SU-DHL-6 (cell line): ENCODE measurements around the gene HS6ST2.

Source experiments
- H2AFZ ChIP-seq: fragments of 200-600 bp; sonication (generic); 2 replicates; pipeline ENCODE4 v1.6.1; 2014; ENCODE audit warnings: low read depth, mild to moderate bottlenecking, moderate library complexity, mixed read lengths, antibody characterized with exemption, low read length; ENCODE audit not compliant: severe bottlenecking
- H3F3A ChIP-seq: fragments of 200-600 bp; shearing (Covaris generic); 2 replicates; pipeline ENCODE4 v1.6.0; 2016; ENCODE audit warnings: antibody characterized with exemption, mild to moderate bottlenecking; ENCODE audit not compliant: insufficient read depth
- H3K27ac ChIP-seq: fragments of 200-600 bp; sonication (generic); 2 replicates; pipeline ENCODE4 v1.5.1; 2016; ENCODE audit warnings: low read depth, mild to moderate bottlenecking, low read length, moderate library complexity, mixed read lengths
- H3K27me3 ChIP-seq: fragments of 200-600 bp; sonication (generic), shearing (Covaris generic); 2 replicates; pipeline ENCODE4 v1.6.0; 2014; ENCODE audit warnings: mild to moderate bottlenecking, low read length
- H3K36me3 ChIP-seq: fragments of 200-600 bp; sonication (generic); 2 replicates; pipeline ENCODE4 v1.6.1; 2014; ENCODE audit warnings: mild to moderate bottlenecking, low read length, mixed read lengths
- H3K4me2 ChIP-seq: fragments of 300-600, 200-600 bp; shearing (Covaris generic), sonication (generic); 2 replicates; pipeline ENCODE4 v1.6.0; 2014; ENCODE audit warnings: low read length, low read depth, mild to moderate bottlenecking; ENCODE audit not compliant: poor library complexity, severe bottlenecking
- H3K4me3 ChIP-seq: fragments of 200-600 bp; sonication (generic); 2 replicates; pipeline ENCODE4 v1.5.1; 2014; ENCODE audit warnings: antibody characterized with exemption, low read length, mild to moderate bottlenecking, mixed read lengths; ENCODE audit not compliant: insufficient read depth, poor library complexity, severe bottlenecking
- H3K79me2 ChIP-seq: fragments of 200-600 bp; sonication (generic); 2 replicates; pipeline ENCODE4 v1.6.1; 2014; ENCODE audit warnings: mild to moderate bottlenecking, low read length, moderate library complexity; ENCODE audit not compliant: insufficient read depth
- H3K9ac ChIP-seq: fragments of 200-600 bp; sonication (generic); 2 replicates; pipeline ENCODE4 v1.7.0; 2014; ENCODE audit warnings: mild to moderate bottlenecking, low read length
- H3K9me2 ChIP-seq: fragments of 200-600 bp; sonication (generic); replicated peaks from 2 replicates; pipeline ENCODE4 v1.6.1; 2014; ENCODE audit warnings: low read length; ENCODE audit not compliant: insufficient read depth
- H3K9me3 ChIP-seq: fragments of 200-600 bp; sonication (generic); 2 replicates; pipeline ENCODE4 v1.6.1; 2014; ENCODE audit warnings: low read length, mixed read lengths; ENCODE audit not compliant: insufficient read depth
- H4K20me1 ChIP-seq: fragments of 200-600 bp; sonication (generic); 2 replicates; pipeline ENCODE4 v1.6.1; 2014; ENCODE audit warnings: low read depth, mild to moderate bottlenecking, antibody characterized with exemption, low read length, moderate library complexity, mixed read lengths
- EZH2phosphoT487 ChIP-seq: fragments of 200-600 bp; sonication (generic), shearing (Covaris generic); conservative IDR thresholded peaks from 2 replicates; pipeline ENCODE4 v1.6.1; 2018; ENCODE audit warnings: mild to moderate bottlenecking, antibody characterized with exemption, low read length, moderate library complexity, mixed read lengths
- TF ChIP-seq, protein P1 (sequence below): fragments of 200-600 bp; sonication (generic); IDR thresholded peaks from one replicate; pipeline ENCODE4 v1.5.1; 2017; ENCODE audit warnings: antibody characterized with exemption, mild to moderate bottlenecking, low read length, moderate library complexity; ENCODE audit not compliant: insufficient read depth, poor library complexity, severe bottlenecking

The HS6ST2 gene

DNA sequence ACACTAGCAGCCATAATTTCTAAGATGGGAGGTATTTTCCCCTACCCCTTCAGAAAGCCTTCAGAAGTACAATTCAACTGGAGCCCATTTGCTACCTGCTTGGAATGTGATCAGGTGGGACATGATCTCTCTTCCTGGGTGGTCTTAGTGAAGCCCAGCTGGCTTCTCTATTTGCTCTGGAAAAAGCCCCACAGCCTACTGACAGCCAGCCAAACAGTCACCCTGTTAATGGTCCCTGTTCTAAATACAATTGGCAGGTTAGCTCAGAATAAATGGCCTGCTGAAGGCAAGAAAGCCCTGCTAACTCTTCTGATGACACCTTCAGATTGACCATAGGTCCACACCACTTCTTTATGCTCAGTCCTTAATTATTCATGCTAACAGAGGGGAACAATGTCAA is 39.9 kb downstream of the HS6ST2 start:
- Histone ChIP-seq H3K36me3 (no peaks in the 10 kb centered on the region), H3K27ac (no peak overlapping the region), H2AFZ (no peak overlapping the region), H3K4me3 (no peak overlapping the region), H4K20me1 (no peaks in the 10 kb centered on the region), H3K9ac (no peak overlapping the region), H3K9me2 (no peaks in the 10 kb centered on the region), H3K4me2 (no peak overlapping the region), H3K79me2 (no peaks in the 10 kb centered on the region), H3K27me3 (no peaks in the 10 kb centered on the region), H3F3A (no peaks in the 10 kb centered on the region), H3K9me3 (no peaks in the 10 kb centered on the region)
- TF ChIP-seq, protein P1, sequence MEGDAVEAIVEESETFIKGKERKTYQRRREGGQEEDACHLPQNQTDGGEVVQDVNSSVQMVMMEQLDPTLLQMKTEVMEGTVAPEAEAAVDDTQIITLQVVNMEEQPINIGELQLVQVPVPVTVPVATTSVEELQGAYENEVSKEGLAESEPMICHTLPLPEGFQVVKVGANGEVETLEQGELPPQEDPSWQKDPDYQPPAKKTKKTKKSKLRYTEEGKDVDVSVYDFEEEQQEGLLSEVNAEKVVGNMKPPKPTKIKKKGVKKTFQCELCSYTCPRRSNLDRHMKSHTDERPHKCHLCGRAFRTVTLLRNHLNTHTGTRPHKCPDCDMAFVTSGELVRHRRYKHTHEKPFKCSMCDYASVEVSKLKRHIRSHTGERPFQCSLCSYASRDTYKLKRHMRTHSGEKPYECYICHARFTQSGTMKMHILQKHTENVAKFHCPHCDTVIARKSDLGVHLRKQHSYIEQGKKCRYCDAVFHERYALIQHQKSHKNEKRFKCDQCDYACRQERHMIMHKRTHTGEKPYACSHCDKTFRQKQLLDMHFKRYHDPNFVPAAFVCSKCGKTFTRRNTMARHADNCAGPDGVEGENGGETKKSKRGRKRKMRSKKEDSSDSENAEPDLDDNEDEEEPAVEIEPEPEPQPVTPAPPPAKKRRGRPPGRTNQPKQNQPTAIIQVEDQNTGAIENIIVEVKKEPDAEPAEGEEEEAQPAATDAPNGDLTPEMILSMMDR, result no peak
- no peak for TF ChIP-seq EZH2phosphoT487

DNA sequence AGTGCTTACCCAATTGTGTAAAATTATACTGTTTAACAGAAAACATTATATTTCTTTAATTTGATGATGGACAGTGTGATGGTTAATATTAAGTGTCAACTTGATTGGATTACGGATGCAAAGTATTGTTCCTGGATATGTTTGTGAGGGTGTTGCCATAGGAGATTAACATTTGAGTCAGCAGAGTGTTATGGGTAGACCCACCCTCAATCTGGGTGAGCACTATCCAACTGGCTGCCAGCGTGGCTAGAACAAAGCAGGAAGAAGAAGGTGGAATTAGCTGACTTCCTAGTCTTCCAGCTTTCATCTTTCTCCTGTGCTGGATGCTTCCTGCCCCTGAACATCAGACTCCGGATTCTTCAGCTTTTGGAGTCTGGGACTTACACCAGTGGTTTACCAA is 42.1 kb downstream of the HS6ST2 start:
- Histone ChIP-seq H3K9me2 (no peaks in the 10 kb centered on the region), H3K9ac (no peak overlapping the region), H3K4me2 (no peak overlapping the region), H3K27me3 (no peaks in the 10 kb centered on the region), H3K4me3 (no peak overlapping the region), H4K20me1 (no peaks in the 10 kb centered on the region), H3F3A (no peaks in the 10 kb centered on the region), H3K79me2 (no peaks in the 10 kb centered on the region), H3K27ac (no peak overlapping the region), H3K9me3 (no peaks in the 10 kb centered on the region), H3K36me3 (no peaks in the 10 kb centered on the region), H2AFZ (no peak overlapping the region)
- TF ChIP-seq EZH2phosphoT487, result no peak
- TF ChIP-seq, protein P1, result no peak

DNA sequence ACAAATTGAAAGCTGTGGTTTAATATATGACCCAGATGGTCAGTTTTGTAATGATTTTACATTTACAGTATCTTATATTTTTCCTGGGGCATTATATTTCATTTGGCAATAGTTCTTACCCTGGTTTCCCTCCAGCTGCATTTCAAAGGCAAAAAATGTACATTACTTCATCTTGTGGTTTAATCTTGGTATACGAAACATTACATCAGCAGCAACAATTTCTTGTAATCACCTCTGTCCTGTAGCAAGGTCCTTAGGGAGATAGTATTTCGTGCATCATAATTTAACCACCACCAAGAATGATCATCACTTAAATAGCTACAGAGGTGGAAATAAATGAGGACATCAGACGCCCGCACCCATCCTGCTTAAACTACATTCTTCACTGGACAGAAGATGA is 48.8 kb downstream of the HS6ST2 start:
- no peaks in the 10 kb centered on the region for H3K27me3 ChIP-seq
- H2AFZ ChIP-seq, result no peak overlapping the region
- no peak overlapping the region for H3K4me2 ChIP-seq
- H3K9me2 ChIP-seq, result no peaks in the 10 kb centered on the region
- no peaks in the 10 kb centered on the region for H4K20me1 ChIP-seq
- H3K9me3 ChIP-seq, result no peaks in the 10 kb centered on the region
- no peaks in the 10 kb centered on the region for H3K79me2 ChIP-seq
- TF ChIP-seq, protein P1, result no peak
- TF ChIP-seq EZH2phosphoT487, result no peak
- H3K27ac ChIP-seq, result no peak overlapping the region
- no peak overlapping the region for H3K4me3 ChIP-seq
- H3K36me3 ChIP-seq, result no peaks in the 10 kb centered on the region
- H3K9ac ChIP-seq, result no peak overlapping the region
- no peaks in the 10 kb centered on the region for H3F3A ChIP-seq
